Gastrocnemius medialis (tissue), 4 donors: ENCODE measurements around the gene C4B.

Experiments
- POLR2A ChIP-seq, 2 donors: fragments of 450-650 bp; IDR thresholded peaks; one replicate each; pipeline ENCODE4 v1.6.1; 2017; ENCODE audit warnings: antibody characterized with exemption in 2 of 2, mild to moderate bottlenecking in 2 of 2, moderate library complexity in 2 of 2
- TF ChIP-seq, protein P1 (sequence below), 5 experiments: fragments of 450-650 bp in 3 of 5; fragments of 200-600 bp in 2 of 5; sonication (generic) in 2 of 5; IDR thresholded peaks in 4 of 5; conservative IDR thresholded peaks in 1 of 5; 1 replicate in 4 of 5; 2 replicates in 1 of 5; pipeline ENCODE4 v1.5.1; 2016 to 2019; ENCODE audit warnings: antibody characterized with exemption in 5 of 5, mild to moderate bottlenecking in 3 of 5, moderate library complexity in 3 of 5

DNA sequence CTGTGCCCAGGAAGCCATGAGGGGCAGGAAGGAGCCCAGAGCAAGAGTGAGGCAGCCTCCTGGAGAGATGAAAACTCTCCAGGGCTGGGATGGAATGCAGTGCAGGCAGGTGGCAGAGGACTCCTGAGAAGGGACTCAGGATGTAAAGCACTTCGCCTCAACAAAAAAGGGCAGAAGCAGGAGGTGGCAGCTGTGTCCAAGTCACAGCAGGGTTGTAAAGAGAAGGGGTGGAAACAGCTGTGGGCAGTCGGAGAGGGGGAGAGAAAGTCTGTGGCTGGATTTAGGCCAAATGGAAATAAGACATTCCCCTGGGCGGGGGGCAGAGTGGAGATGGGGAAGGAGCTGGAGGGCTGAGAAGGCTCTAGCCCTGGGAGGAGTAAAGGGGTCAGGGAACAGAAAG, 58.5 kb downstream of the C4B start:
- TF ChIP-seq, protein P1, sequence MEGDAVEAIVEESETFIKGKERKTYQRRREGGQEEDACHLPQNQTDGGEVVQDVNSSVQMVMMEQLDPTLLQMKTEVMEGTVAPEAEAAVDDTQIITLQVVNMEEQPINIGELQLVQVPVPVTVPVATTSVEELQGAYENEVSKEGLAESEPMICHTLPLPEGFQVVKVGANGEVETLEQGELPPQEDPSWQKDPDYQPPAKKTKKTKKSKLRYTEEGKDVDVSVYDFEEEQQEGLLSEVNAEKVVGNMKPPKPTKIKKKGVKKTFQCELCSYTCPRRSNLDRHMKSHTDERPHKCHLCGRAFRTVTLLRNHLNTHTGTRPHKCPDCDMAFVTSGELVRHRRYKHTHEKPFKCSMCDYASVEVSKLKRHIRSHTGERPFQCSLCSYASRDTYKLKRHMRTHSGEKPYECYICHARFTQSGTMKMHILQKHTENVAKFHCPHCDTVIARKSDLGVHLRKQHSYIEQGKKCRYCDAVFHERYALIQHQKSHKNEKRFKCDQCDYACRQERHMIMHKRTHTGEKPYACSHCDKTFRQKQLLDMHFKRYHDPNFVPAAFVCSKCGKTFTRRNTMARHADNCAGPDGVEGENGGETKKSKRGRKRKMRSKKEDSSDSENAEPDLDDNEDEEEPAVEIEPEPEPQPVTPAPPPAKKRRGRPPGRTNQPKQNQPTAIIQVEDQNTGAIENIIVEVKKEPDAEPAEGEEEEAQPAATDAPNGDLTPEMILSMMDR (IDR thresholded peaks at IDR 0.05 in 4 of 5, conservative IDR thresholded peaks at IDR 0.05 in 1 of 5) = no peak
- TF ChIP-seq POLR2A (IDR thresholded peaks at IDR 0.05) = no peak
